ENCODE data around the gene SCAPER.
"Not testable (repeated sequence)": the region's sequence is repeated elsewhere in the genome, so short reads cannot be mapped to it uniquely, and the experiment has no call there.

Gene SCAPER

DNA sequence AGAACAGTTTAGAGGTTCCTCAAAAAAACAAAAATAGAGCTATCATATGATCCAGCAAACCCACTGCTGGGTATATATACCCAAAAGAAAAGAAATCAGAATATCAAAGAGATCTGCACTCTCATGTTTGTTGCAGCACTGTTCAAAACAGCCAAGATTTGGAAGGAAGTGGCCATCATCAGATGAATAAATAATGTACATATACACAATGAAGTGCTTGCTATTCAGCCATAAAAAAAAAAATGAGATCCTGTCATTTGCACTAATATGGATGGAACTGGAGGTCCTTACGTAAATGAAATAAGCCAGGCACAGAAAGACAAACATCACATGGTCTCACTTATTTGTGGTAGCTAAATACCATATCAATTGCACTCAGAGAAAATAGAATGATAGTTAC lies 58.4 kb downstream of the SCAPER start:
- no peak for DNase-seq

DNA sequence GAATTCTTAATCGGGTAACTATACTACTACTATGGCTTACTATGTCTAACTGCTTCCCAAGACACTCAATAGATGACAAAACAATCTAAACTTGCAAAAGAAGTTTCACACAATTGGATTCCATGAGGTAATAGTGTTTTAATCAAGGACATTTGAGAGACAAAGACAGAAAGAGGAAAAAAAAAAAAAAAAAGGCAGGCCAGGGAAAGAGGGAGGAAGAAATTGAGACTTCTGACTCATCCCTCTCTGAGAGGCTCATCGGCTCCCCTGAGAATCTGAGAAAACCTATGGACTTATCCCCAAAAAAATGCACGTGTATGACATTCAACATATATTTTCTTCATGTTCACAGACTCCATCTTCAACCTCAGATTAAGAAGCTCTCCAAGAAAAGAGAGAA lies 61.0 kb downstream of the SCAPER start:
- no peak for DNase-seq

DNA sequence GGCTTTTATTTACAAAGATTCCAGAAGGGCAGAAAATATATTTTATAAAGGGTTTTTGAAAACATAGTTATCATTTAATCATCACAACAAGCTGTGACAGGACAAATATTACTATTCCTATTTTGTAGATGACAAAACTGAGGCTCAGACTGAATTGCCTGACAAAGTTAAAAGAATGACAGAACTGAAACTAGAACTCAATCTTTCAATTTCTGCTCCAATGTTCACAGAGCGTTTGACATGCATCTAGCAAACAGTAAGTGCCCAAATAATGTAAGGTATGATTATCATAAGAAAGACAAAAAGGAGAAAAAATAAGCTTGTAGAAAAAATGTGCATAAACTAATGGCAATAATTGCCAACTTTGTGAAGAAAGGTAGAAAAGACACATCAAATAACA lies 61.9 kb downstream of the SCAPER start:
- DNase-seq: no peak

DNA sequence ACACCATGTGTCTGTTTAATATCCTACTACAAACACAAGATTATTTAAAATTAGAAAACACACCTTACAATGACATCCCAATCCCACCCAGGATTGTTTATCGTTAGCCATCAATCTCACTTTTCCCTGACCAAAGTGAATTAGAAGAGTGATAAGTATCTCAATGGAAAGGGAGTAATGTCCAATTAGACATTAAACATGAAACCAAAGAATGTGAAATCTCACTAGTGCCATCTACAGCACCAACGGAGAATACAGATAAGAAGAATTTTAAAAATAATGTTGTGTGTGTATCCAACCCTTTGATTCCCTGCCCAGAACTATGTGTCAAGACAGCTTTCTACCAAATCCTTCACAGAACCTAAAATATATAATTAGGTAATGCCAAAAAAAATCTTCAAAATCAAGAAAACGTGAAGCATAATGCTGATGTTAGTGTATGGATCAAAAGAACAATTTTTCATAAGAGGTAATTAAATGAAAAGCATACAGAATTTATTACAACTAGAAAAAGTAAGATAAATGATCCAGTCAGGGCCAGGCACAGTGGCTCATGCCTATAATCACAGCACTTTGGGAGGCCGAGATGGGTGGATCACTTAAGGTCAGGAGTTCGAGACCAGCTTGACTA lies 64.2 kb downstream of the SCAPER start:
- no peak for DNase-seq

DNA sequence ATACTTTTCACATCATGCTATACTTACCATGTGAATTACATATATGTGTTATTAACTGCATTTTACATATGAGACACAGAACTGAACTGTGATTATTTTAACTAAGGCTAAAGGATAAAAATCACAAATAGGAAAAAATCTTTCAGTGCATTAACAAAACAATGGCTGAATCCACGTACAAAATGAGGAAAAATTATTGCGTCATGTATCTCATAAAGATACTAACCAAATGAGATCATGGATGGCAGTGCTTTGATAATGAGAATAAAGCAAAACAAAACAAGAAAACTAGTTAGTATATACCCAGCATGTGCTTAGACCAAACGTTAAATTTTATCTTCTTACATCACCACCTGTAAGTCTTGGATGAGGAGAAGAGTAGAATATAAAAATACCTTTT lies 66.0 kb downstream of the SCAPER start:
- DNase-seq: no peak

DNA sequence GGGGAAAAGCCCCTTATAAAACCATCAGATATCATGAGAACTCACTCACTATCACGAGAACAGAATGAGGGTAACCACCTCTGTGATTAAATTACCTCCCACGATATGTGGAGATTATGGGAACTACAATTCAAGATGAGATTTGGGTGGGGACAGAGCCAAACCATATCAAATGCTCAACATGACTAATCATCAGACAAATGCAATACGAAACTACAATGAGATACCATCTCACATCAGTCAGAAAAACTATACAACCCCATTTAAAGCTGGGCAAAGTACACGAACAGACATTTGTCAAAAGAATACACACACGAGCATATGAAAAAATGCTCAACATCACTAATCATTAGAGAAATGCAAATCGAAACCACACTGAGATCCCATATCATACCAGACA lies 67.7 kb downstream of the SCAPER start:
- DNase-seq: no peak

DNA sequence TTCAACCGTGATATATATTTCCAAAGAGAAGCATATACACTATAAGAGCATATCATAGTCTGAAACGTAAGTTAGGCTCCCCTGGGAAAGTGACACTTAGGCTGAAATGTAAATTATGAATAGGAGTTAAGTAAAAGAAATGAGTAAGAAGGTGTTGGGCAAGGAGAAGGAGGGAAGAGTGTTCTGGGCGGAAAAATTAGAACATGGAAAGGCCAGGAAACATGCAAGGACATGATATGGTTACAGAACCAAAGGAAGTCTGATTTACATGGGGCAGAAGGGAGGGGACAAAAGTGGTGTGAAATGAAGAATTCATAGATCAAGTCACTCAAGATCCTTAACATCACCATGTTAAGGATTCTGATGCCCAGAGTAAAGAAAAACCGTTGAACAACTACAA lies 75.2 kb downstream of the SCAPER start:
- DNase-seq: no peak

DNA sequence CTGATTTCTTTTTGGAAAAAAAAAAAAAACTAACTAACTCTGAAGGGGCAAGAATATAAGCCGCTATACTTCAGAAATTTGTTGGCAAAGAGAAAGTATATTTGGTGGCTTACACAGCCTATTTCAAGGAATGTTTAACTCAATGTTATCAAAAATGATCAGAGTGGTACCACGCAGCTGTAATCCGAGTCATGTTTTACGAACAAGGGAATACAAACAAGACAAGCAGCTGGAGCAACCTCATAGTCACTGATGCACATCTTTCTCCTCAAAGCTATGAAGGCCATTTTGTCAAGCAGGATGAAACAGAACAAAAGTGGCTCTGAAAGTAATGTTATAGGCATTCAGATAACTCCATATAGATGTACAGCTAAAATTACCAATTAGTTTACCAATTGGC lies 81.2 kb downstream of the SCAPER start:
- DNase-seq: no peak

DNA sequence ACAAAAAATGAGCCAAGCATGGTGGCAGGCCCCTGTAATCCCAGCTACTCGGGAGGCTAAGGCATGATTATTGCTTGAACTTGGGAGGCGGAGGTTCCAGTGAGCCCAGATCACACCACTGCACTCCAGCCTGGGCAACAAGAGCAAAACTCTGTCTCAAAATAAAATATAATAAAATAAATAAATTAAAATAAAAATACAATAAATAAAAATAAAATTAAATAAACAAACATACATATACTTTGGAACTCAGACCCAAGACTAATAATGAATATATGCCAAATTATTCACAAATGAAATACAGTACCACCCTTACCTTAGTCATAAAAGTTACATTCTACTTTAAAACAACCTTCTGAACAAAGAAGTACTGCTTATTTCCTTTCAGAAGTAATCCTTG lies 81.8 kb downstream of the SCAPER start:
- DNase-seq: no peak

DNA sequence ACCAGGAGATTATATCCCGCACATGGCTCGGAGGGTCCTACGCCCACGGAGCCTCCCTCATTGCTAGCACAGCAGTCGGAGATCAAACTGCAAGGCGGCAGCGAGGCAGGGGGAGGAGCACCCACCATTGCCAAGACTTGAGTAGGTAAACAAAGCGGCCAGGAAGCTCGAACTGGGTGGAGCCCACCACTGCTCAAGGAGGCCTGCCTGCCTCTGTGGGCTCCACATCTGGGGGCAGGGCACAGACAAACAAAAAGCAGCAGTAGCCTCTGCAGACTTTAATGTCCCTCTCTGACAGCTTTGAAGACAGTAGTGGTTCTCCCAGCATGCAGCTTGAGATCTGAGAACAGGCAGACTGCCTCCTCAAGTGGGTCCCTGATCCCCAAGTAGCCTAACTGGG lies 86.2 kb downstream of the SCAPER start:
- DNase-seq: not testable (repeated sequence)

DNA sequence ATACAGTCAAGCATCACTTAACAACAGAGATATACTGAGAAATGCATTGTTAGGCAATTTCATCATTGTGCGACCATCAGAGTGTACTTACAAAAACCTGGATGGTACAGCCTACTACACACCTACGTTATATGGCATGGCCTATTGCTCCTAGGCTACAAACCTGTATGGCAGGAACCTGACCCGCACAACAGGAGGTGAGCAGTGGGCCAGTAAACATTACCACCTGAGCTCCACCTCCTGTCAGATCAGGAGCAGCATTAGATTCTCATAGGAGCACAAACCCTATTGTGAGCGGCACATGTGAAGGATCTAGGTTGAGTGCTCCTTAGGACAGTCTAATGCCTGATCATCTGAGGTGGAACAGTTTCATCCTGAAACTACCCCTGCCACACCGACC lies 89.7 kb downstream of the SCAPER start:
- DNase-seq: no peak

DNA sequence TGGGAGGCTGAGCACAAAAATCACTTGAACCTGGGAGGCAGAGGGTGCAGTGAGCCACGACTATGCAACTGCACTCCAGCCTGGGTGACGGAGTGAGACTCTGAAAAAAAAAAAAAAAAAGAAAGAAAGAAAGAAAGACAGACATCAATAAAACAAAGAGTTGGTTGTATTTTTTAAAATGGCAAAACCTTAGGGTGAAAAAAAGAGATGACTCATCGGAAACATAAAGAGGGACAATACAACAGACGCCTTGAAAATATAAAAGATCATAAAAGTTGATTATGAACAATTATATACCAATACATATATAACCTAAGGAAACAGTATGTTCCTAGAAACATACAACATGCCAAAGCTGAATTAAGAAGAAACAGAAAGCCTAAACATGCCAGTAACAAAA lies 92.8 kb downstream of the SCAPER start:
- DNase-seq: no peak

DNA sequence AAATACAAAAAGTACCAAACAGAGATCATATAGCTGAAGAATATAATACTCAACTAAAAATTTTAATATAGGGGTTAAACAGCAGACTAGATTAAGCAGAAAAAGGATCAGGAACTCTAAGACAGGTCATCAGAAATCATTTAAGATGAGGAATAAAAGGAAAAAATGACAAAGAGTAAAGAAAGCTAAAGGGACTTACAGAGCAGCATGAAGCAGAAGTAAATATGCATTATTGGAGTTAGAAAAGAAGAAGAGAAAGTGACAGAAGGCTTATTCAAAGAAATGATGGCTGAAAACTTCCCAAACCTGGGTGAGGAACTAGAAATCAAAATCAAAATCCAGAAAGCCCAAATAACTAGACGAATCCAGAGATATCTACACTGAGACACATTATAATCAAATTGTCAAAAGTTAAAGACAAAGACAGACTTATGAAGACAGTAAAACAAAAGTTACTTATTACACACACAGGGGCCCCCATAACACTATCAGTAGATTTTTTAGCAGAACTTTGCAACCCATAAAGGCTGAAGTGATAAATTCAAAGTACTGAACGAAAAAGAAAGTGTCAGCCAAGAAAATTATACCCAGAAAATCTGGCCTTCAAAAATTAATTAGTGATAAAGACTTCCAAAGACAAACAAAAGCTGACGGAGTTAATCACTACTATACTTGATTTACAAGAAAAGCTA lies 95.6 kb downstream of the SCAPER start:
- no peak for DNase-seq

DNA sequence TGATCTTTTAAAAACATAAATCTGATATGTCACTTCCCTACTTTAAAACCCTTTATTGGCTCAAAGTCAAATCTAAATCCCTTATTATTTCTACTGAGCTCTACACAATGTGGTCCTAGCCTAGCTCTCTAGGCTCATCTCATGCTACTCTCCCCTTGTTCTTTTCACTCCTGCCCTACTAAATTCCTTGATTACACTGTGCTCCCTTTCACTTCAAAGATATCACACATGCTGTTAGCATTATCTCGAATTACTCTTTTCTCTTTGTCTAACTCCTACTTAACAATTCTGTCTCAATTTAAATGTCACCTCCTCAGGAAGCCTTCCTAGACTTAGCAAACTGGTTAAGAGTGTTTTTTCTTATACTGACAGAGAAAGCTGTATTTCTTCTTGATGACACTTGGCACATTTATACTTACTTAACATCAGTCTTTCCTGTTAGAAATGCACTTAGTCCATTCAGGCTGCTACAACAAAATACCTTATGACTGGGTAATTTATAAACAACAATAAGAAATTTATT lies 102.0 kb downstream of the SCAPER start:
- no peak for DNase-seq

DNA sequence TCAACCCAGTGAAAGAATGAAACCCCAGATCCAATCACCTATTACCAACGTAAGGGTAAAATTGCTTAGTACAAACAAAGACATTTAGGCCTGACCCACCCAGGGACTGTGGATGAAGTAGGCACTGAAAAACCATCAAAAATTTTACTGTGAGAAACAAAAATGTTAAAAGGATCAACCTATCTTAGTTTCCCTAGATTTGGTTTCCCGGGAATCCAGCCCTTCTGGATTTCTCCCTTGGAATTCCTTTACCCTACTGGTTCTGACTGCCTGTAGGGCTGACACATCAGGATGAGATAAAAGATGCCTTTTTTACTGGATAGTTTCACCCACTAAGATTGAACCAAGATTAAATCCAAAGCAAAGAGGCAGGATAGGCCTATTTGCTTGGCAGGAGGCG lies 102.7 kb downstream of the SCAPER start:
- DNase-seq: no peak

DNA sequence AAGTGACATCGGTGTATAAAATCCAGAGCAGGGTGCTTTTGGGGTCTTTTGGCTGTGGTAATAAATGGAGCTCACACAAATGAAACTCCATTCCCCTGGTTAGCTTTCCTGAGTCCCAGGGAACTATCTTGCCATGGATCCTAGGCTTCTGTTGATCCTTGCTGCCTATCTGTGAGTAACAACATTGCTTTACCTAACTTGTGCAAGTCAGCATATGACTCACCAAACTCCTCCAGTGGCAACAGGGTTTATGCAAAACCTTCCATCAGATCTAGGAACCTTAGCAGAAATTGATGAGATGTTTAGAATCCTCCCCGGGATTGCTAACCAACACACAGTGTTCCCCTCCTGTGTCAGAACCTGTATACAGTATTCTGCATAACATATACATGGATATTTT lies 105.4 kb downstream of the SCAPER start:
- no peak for DNase-seq

DNA sequence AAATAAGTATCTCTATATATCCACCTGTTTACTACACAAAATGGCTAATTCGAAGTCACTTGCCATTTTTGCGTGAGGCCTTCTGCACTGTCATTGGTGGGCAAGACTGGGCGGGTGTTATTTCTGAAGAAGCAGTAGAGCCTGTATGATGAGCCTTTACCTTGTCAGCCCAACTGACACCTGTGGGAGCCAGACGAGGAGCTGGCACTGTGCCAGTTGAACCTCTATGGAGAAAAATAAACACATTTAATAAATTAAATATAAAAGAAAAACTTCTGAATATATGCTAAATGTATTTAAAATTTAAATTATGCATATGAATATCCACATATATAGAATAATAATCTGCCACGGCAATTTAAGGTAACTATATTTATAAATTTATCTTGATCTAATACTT lies 109.9 kb downstream of the SCAPER start:
- DNase-seq: no peak

DNA sequence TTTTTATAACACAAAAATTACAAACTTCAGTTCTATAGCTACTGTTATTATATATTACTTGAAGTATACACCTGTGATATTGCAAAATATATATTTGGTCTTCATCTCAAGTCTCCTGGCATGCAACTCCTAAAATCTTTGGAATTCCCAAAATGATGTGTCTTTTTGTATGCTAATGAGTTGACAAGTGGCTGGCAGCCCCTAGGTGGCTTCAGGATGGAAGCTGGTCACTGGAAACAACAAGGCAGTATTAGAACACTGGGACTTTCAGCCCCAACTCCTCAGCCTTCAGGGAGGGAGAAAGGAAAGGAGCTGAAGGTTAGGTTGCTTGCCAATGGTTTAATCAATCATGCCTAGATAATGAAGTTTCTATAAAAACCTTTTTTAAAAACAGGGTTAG lies 112.0 kb downstream of the SCAPER start:
- no peak for DNase-seq

DNA sequence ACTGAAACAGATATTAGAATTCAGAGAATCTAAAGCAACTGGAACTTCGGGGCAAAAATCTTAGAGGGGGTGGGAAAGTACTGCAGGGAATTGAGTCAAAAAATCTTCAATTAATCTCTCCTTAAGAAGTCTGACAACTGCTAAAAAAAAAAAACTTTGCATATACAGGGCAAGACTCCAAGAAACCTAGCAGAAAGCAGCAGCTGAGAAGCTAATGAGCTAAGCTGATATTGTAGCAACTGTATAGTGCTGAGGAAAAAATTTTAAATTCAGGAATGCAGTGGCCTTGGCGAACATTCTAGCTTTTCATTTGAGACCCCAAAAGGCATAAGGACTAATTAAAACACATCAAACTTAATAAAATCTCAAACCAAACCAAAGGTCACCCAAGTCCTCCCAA lies 113.6 kb downstream of the SCAPER start:
- no peak for DNase-seq

DNA sequence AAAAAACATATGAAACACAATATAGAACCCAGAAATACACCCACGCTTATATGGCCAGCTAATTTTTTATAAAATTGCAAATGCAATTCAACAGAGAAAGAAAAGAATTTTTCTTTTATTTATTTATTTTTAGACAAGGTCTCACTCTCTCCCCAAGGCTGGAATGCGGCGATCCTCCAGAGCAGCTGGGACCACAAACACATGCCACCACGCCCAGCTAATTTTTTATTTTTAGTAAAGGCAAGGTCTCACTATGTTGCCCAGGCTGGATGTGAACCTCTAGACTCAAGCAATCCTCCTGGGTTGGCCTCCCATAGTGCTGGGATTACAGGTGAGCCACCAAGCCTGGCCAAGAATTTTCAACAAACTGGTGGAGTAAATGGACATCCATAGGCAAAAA lies 117.9 kb downstream of the SCAPER start:
- DNase-seq: no peak

DNA sequence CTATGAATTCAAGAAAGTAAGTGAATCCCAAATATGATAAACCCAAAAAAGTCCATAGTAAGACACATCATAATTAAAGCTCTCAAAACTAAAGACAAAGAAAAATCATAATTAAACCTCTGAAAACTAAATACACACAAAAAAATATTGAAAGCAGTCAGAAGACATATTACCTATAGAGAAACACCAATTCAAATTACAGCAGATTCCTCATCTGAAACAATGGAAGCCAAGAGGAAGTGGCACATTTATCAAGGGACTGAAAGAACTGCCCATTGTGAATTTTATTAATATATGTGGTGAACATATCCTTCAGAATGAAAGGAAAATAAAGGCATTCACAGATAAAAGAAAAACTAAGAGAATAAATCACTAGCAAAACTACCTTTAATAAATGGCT lies 128.2 kb downstream of the SCAPER start:
- no peak for DNase-seq

DNA sequence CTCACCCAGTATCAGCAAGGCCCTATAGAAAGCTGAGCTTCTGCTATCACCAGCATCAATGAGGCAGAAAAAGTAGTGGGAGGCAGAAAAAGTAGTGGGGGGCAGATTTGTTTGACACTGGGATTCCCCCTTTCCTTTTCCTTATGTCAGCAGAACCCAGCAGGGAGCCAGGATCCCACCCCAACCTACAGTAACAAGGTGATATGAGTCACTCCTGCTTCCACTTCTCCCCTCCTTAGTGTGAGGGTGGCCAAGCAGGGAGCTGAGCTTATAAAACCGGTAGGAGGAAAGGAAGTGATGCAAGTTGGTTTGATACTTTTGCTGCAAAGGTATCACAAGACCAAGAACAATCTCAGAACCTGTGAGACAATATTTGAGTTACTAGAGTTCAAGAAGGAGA lies 128.7 kb downstream of the SCAPER start:
- no peak for DNase-seq

DNA sequence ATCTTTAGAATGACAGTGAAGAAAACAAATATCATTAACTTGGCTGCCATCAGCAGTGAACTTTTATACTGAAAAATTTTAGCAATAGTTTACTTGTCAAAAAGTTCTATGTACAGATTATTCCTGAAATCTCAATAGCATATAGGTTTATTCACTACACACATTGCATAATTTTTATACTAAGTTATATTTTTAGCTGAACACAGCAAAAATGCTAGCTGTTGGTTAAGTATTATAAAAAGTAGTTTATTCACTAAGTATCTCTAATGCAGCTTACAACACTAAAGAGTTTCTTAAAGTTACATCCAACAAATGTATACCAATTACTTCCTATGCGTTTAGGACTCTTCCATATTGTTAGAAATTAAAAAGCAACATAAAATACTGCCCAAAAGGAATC lies 131.9 kb downstream of the SCAPER start:
- DNase-seq: no peak

DNA sequence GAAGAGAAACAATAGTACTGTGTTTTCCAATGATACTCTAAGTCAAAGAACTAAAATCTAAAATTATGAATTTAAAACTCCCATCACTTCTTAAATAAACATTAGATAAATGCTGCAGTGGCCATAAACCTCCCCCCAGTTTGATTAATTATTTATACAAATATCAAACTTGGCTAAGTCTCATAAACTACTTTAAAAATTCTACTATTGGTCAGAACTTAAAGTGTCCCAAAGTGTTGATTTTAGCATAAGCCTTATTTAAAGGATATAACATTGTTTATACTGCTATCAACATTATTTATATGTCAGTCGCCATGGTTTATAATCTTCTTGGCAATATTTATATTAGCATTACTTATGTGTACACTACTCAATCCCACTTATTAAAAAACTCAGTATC lies 132.4 kb downstream of the SCAPER start:
- no peak for DNase-seq

DNA sequence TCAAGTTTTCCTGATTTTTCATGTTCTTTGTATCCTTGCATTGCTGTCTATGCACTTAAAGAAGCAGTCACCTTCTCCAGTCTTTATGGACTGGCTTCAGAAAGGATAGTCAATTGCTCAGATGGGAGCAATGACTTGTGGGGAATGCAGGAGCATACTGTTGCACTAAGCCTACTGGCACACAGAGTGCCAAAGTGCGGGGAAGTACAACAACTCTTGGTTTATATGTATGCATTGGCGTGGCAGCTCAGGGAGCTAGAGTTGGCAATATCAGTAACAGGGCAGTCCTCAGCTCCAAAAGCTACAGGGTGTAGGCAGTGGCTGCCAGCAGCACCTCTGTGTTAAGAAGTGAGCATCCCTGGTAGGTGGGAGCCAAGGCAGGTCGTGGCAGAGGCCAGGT lies 141.1 kb downstream of the SCAPER start:
- no peak for DNase-seq

All from stimulated activated CD8-positive, alpha-beta memory T cell treated with anti-CD3 and anti-CD28 coated beads, Interleukin-4, amount 100 ng/mL, for 48 hours (primary cell).